ENCODE data around the gene FAM25G. TPM values are rescaled to one million over a fixed set of nuclear protein-coding genes. Genes with fewer than 3 reads are reported as not detected.

The FAM25G gene
- total RNA-seq, 4 donors from 2014 or later = 41.4 to 115 (median 85.8) TPM

DNA sequence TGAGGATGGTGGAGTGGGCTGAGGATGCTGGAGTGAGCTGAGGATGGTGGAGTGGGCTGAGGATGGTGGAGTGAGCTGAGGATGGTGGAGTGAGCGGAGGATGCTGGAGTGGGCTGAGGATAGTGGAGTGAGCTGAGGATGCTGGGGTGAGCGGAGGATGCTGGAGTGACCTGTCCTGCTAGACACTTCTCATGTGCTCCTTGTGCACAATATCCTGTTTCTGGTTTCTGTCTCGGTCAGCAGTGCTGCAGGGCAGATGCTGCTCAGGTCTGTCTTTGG lies 36.8 kb downstream of the FAM25G start:
- no peak overlapping the region for H3K4me3 ChIP-seq (ENCODE audit: low read depth, poor library complexity, severe bottlenecking)
- no peak for DNase-seq (ENCODE audit: low spot score in 2 of 2)
- 85 to 89% methylated on average over 3 of the region's 3 CpGs for WGBS, 2 donors
- TF ChIP-seq POLR2A (IDR thresholded peaks at IDR 0.05) = no peak
- TF ChIP-seq, protein P1, sequence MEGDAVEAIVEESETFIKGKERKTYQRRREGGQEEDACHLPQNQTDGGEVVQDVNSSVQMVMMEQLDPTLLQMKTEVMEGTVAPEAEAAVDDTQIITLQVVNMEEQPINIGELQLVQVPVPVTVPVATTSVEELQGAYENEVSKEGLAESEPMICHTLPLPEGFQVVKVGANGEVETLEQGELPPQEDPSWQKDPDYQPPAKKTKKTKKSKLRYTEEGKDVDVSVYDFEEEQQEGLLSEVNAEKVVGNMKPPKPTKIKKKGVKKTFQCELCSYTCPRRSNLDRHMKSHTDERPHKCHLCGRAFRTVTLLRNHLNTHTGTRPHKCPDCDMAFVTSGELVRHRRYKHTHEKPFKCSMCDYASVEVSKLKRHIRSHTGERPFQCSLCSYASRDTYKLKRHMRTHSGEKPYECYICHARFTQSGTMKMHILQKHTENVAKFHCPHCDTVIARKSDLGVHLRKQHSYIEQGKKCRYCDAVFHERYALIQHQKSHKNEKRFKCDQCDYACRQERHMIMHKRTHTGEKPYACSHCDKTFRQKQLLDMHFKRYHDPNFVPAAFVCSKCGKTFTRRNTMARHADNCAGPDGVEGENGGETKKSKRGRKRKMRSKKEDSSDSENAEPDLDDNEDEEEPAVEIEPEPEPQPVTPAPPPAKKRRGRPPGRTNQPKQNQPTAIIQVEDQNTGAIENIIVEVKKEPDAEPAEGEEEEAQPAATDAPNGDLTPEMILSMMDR (IDR thresholded peaks at IDR 0.05) = no peak
- intact Hi-C loops (cut with DNase I; ENCODE audit: low total_unique reads) = no loop called here

DNA sequence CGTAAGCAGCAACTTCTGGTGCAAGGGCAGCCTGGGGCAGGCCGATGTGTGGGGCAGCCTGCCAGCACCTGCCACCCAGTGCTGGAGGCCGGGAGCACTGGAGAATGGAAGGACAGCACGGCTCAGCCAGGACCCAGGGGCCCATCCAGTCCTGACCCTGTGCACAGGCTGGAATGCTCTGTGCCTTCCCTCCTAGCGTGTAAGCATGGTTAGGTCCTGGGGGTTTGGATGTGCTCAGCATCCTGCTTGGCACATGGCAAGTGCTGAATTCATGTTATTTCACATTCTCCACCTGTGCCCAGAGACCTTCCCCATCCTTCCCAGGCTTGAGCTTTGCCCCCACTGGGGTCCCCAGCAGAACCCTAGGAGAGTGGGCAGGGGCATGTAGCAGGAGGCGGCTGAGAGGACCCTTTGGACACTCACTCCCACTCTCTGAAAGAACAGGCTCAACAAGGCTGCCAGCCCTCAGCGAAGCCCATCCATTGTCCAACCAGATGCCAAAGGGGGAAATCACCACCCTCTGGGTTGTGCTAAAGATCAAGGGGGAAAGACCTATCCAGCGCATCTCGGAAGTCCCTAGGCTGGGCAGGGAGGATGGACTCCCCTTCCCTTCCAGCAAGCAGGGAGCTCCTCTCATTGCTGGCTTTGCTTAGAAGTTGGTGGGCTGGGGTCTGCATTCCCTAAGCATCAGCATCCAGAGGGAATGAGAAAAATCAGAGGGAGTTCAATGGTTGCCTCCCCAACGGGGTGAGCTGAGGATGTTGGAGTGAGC lies 37.3 kb downstream of the FAM25G start:
- 75 to 76% methylated on average over 8 to 10 of the region's 10 CpGs for WGBS, 2 donors
- intact Hi-C loops (cut with DNase I; ENCODE audit: low total_unique reads) = no loop called here
- no peak overlapping the region for H3K4me3 ChIP-seq (ENCODE audit: low read depth, poor library complexity, severe bottlenecking)
- DNase-seq (ENCODE audit: low spot score in 2 of 2) = no peak
- no peak for TF ChIP-seq POLR2A (IDR thresholded peaks at IDR 0.05)
- TF ChIP-seq, protein P1 (IDR thresholded peaks at IDR 0.05) = no peak

GRCh38 chr10:47453141-47454007 lies 38.1 kb downstream of the FAM25G start:
- DNase-seq (ENCODE audit: low spot score in 2 of 2) = no peak
- intact Hi-C loops (cut with DNase I; ENCODE audit: low total_unique reads) = no loop called here
- H3K4me3 ChIP-seq (ENCODE audit: low read depth, poor library complexity, severe bottlenecking) = no peak overlapping the region
- 63 to 66% methylated on average over 7 of the region's 7 CpGs for WGBS, 2 donors
- TF ChIP-seq POLR2A (IDR thresholded peaks at IDR 0.05) = no peak
- TF ChIP-seq, protein P1 (IDR thresholded peaks at IDR 0.05) = no peak

DNA sequence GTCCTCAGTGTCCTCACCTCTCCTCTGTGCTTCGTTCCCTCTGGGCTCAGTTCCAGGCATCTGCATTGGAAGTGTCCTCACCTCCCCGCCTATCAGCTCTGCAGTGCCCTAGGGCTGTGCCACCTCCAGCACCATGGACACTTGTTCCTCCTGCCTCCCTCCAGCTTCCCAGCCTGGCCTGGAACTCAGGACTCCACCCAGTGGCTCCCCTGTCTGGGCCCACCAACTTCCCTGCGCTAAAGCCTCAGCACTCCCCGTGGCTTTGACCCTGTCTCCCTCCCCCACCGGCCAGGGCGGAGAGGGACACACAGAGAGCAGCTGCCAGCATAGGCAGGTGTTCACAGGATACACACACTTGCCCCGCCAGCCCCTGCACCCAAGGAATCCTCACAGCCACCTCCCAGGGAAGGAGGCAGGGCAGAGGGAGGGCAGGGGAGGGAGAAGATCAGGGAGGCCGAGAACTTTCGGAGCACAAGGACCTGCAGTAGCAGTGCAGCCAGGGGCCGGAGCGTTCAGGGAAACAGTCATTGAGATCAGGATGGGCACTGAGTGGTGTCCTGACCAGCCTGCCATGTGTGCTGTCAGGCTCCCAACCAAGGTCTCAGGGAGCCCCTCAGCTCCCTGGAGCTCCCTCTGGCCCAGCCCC lies 38.9 kb downstream of the FAM25G start:
- intact Hi-C loops (cut with DNase I; ENCODE audit: low total_unique reads) = no loop called here
- no peak overlapping the region for H3K4me3 ChIP-seq (ENCODE audit: low read depth, poor library complexity, severe bottlenecking)
- DNase-seq (ENCODE audit: low spot score in 2 of 2) = no peak
- TF ChIP-seq, protein P1 (IDR thresholded peaks at IDR 0.05) = no peak
- 67 to 69% methylated on average over 11 of the region's 11 CpGs for WGBS, 2 donors

- DNase-seq (ENCODE audit: low spot score in 2 of 2) = no peak
- 83 to 86% methylated on average over 7 of the region's 7 CpGs for WGBS, 2 donors
- intact Hi-C loops (cut with DNase I; ENCODE audit: low total_unique reads) = no loop called here
- TF ChIP-seq, protein P1 (IDR thresholded peaks at IDR 0.05) = no peak
- no peak for TF ChIP-seq POLR2A (IDR thresholded peaks at IDR 0.05)
- no peak overlapping the region for H3K4me3 ChIP-seq (ENCODE audit: low read depth, poor library complexity, severe bottlenecking)
Measured at GRCh38 chr10:47451998-47452494, 39.5 kb downstream of the FAM25G start.

Data from lower leg skin (tissue), 4 donors.